HEK293T (cell line): ENCODE measurements around the gene PPL.

ENCODE experiments used
- CTCF ChIA-PET: fragments of 350-600 bp; formaldehyde crosslinking; extraction: SDS; loops from one replicate; lab custom pipeline; 2021; ENCODE audit warnings: antibody characterized with exemption, inconsistent platforms; lab: Yijun Ruan, JAX
- POLR2A ChIA-PET: fragments of 350-600 bp; formaldehyde crosslinking; extraction: SDS; loops from one replicate; lab custom pipeline; 2020; ENCODE audit warnings: antibody characterized with exemption, inconsistent platforms; lab: Yijun Ruan, JAX
- DNase-seq: peaks from one replicate; pipeline ENCODE4 v3.0.0; 2012; ENCODE audit warnings: mixed read lengths; ENCODE audit errors: extremely low spot score
- ARNT ChIP-seq: fragments of 450-650 bp; IDR thresholded peaks from 2 replicates; pipeline ENCODE4 v1.6.1; 2017; ENCODE audit warnings: mild to moderate bottlenecking
- BHLHE40 ChIP-seq: fragments of 450-650 bp; IDR thresholded peaks from 2 replicates; pipeline ENCODE4 v1.6.1; 2016; ENCODE audit warnings: mild to moderate bottlenecking, moderate library complexity, borderline replicate concordance
- CTBP1 ChIP-seq: fragments of 450-650 bp; IDR thresholded peaks from 2 replicates; pipeline ENCODE4 v1.6.1; 2016; ENCODE audit warnings: borderline replicate concordance
- ELF4 ChIP-seq: fragments of 450-650 bp; IDR thresholded peaks from 2 replicates; pipeline ENCODE4 v1.6.1; 2017; ENCODE audit warnings: antibody characterized with exemption
- FOXA1 ChIP-seq: fragments of 450-650 bp; IDR thresholded peaks from 2 replicates; pipeline ENCODE4 v1.6.1; 2016; ENCODE audit warnings: mild to moderate bottlenecking
- FOXK2 ChIP-seq: fragments of 450-650 bp; IDR thresholded peaks from 2 replicates; pipeline ENCODE4 v1.6.1; 2016; ENCODE audit warnings: mild to moderate bottlenecking
- FOXM1 ChIP-seq: fragments of 450-650 bp; IDR thresholded peaks from 2 replicates; pipeline ENCODE4 v1.6.1; 2017; ENCODE audit warnings: mild to moderate bottlenecking, borderline replicate concordance
- HDGF ChIP-seq: fragments of 450-650 bp; IDR thresholded peaks from 2 replicates; pipeline ENCODE4 v1.6.1; 2017; ENCODE audit warnings: antibody characterized with exemption, borderline replicate concordance
- L3MBTL2 ChIP-seq: fragments of 450-650 bp; conservative IDR thresholded peaks from 2 replicates; pipeline ENCODE4 v1.6.1; 2016; ENCODE audit warnings: mild to moderate bottlenecking
- LEF1 ChIP-seq: fragments of 450-650 bp; IDR thresholded peaks from 2 replicates; pipeline ENCODE4 v1.6.1; 2017; ENCODE audit warnings: mild to moderate bottlenecking, borderline replicate concordance
- NFRKB ChIP-seq: fragments of 450-650 bp; IDR thresholded peaks from 2 replicates; pipeline ENCODE4 v1.6.1; 2016; ENCODE audit warnings: mild to moderate bottlenecking, moderate library complexity
- PKNOX1 ChIP-seq: fragments of 450-650 bp; IDR thresholded peaks from 2 replicates; pipeline ENCODE4 v1.6.1; 2016
- SP1 ChIP-seq: fragments of 450-650 bp; IDR thresholded peaks from 2 replicates; pipeline ENCODE4 v1.6.1; 2017
- SUZ12 ChIP-seq: fragments of 450-650 bp; IDR thresholded peaks from 2 replicates; pipeline ENCODE4 v1.6.1; 2016; ENCODE audit warnings: mild to moderate bottlenecking
- TARDBP ChIP-seq: fragments of 450-650 bp; IDR thresholded peaks from 2 replicates; pipeline ENCODE4 v1.6.1; 2016
- ZNF384 ChIP-seq: fragments of 450-650 bp; IDR thresholded peaks from 2 replicates; pipeline ENCODE4 v1.6.1; 2016

PPL gene

GRCh38 chr16:4840984-4841383 is 96.0 kb downstream of the PPL start:
- CTCF ChIA-PET, result no interaction called here
- no peak for TF ChIP-seq ELF4
- TF ChIP-seq FOXK2, result no peak
- POLR2A ChIA-PET, result no interaction called here
- DNase-seq, result no peak

GRCh38 chr16:4839942-4840341 is 97.0 kb downstream of the PPL start:
- no peak for TF ChIP-seq BHLHE40
- no peak for TF ChIP-seq PKNOX1
- no peak for TF ChIP-seq HDGF
- no peak for TF ChIP-seq SP1
- no peak for TF ChIP-seq FOXA1
- TF ChIP-seq NFRKB, result no peak
- TF ChIP-seq FOXK2, result no peak
- no peak for TF ChIP-seq SUZ12
- TF ChIP-seq TARDBP, result no peak
- TF ChIP-seq ELF4, result no peak
- TF ChIP-seq CTBP1, result no peak
- peak; percentile 12 for DNase-seq
- POLR2A ChIA-PET, result no interaction called here
- CTCF ChIA-PET, result no interaction called here

- ChIA-PET CTCF (no interaction called here), POLR2A (no interaction called here)
- TF ChIP-seq SUZ12, result no peak
- no peak for TF ChIP-seq NFRKB
- TF ChIP-seq BHLHE40, result no peak
- no peak for TF ChIP-seq L3MBTL2
- TF ChIP-seq FOXK2, result no peak
- TF ChIP-seq FOXM1, result no peak
- no peak for TF ChIP-seq HDGF
- TF ChIP-seq ELF4, result no peak
- TF ChIP-seq PKNOX1, result no peak
- no peak for TF ChIP-seq TARDBP
- TF ChIP-seq CTBP1, result no peak
- no peak for TF ChIP-seq LEF1
- no peak for TF ChIP-seq FOXA1
- TF ChIP-seq ZNF384, result no peak
- TF ChIP-seq SP1, result no peak
- no peak for TF ChIP-seq ARNT
- DNase-seq, result no peak
Measured at GRCh38 chr16:4837733-4838501, 99.0 kb downstream of the PPL start.

DNA sequence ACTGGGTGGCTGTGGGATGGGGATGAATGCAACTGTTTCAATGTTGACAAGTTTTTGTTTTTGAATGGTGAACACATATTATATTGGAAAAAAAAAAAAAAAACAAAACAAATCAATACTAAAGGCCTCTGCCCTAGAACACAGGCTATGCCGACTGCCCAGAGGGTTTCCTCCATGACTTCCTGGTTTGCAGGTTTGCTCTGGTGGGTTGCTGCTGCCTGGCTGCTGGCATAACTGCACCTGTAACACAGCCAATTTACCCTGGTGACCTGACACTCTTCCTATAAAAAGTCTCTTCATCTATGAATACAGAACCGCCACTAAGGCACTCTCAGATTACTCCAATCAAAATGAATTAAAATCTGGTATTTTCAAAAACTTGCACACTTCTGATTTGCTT is 100.2 kb downstream of the PPL start:
- TF ChIP-seq FOXA1, result no peak
- no peak for TF ChIP-seq BHLHE40
- no peak for TF ChIP-seq ARNT
- TF ChIP-seq HDGF, result no peak
- TF ChIP-seq LEF1, result no peak
- TF ChIP-seq TARDBP, result no peak
- no peak for TF ChIP-seq SP1
- TF ChIP-seq ELF4, result no peak
- POLR2A ChIA-PET, result no interaction called here
- no peak for DNase-seq
- CTCF ChIA-PET, result no interaction called here

- TF ChIP-seq CTBP1 (no peak), ELF4 (no peak), FOXM1 (no peak), HDGF (no peak), TARDBP (no peak)
- CTCF ChIA-PET, result no interaction called here
- POLR2A ChIA-PET, result no interaction called here
- DNase-seq, result no peak
Measured at GRCh38 chr16:4833584-4833983, 103.4 kb downstream of the PPL start.

DNA sequence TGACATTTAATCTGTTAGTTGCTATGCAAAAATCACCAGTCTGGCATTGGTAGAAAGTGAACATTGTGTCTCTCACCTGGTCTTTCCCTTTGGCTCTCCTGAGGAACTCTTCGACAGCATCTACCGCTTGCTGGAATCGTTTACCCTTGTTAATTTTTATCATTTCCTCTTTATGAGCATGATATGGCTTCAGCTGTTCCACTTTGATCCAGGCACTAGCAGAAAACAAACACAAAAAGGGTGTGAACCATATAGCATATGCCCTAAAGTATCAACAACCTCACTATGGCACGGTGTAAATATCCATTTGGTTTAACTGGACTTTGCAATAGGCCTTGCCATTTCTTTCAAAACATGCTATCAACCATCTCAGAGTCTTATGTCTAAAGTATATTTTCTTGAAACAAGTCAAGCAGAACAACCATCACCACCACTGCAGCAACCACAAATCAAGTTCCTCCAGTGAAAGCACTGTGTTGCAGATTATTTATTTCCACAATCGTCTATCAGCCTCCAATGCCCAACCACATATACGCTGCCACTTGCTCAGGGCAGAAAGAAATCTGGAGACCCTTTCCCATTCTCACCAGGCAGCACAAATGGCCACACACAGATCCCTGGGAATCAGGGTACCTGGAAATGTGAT is 104.1 kb downstream of the PPL start:
- CTCF ChIA-PET, result no interaction called here

More for the DNA sequence above, 104.1 kb downstream of the PPL start:
- POLR2A ChIA-PET, result no interaction called here
- no peak for TF ChIP-seq LEF1
- TF ChIP-seq SUZ12, result no peak
- no peak for TF ChIP-seq ELF4
- TF ChIP-seq ZNF384, result no peak
- TF ChIP-seq FOXM1, result no peak
- TF ChIP-seq NFRKB, result no peak
- no peak for TF ChIP-seq FOXA1
- DNase-seq, result no peak
